ENCODE measurements around the gene PLEKHM3. TPM values are rescaled to one million over a fixed set of nuclear protein-coding genes. Genes with fewer than 3 reads are reported as not detected.

PLEKHM3 gene
- total RNA-seq, 2 donors from 2014 or later: 8.8 to 9.2 TPM

- Mint-ChIP-seq H3K27ac (no peak overlapping the region), H3K4me3 (no peak overlapping the region), H3K9me3 (peaks cover 0 to 4% of the 10 kb centered on the region in 2 donors), H3K27me3 (ENCODE audit: low read depth) (peaks cover 13% of the 10 kb centered on the region), H3K4me1 (ENCODE audit: low read depth) (no peaks in the 10 kb centered on the region), H3K36me3 (ENCODE audit: insufficient read depth in 2 of 2) (no peaks in the 10 kb centered on the region)
- DNase-seq: no peak
- ATAC-seq (replicated peaks in 1 of 2): no peak
Observed at GRCh38 chr2:208047840-208048239, 22.5 kb upstream of the PLEKHM3 start.

- H3K27me3 Mint-ChIP-seq (ENCODE audit: low read depth): peaks cover 9% of the 10 kb centered on the region
- H3K36me3 Mint-ChIP-seq (ENCODE audit: insufficient read depth in 2 of 2): no peaks in the 10 kb centered on the region
- H3K4me3 Mint-ChIP-seq: no peak overlapping the region
- ATAC-seq (replicated peaks in 1 of 2): no peak
- no peaks in the 10 kb centered on the region for H3K4me1 Mint-ChIP-seq (ENCODE audit: low read depth)
- no peak for DNase-seq
- peaks cover 0 to 4% of the 10 kb centered on the region in 2 donors for H3K9me3 Mint-ChIP-seq
- H3K27ac Mint-ChIP-seq: no peak overlapping the region
Observed at GRCh38 chr2:208046686-208047085, 21.4 kb upstream of the PLEKHM3 start.

GRCh38 chr2:208042450-208042849, 17.1 kb upstream of the PLEKHM3 start:
- no peaks in the 10 kb centered on the region for H3K36me3 Mint-ChIP-seq (ENCODE audit: insufficient read depth in 2 of 2)
- ATAC-seq (replicated peaks in 1 of 2) (no peak), DNase-seq (no peak)
- H3K9me3 Mint-ChIP-seq: no peaks in the 10 kb centered on the region
- H3K27me3 Mint-ChIP-seq (ENCODE audit: low read depth): no peaks in the 10 kb centered on the region
- no peak overlapping the region for H3K27ac Mint-ChIP-seq
- H3K4me3 Mint-ChIP-seq: no peak overlapping the region
- H3K4me1 Mint-ChIP-seq (ENCODE audit: low read depth): peaks cover 7% of the 10 kb centered on the region

- no peak for ATAC-seq (replicated peaks in 1 of 2)
- Mint-ChIP-seq H3K27me3 (ENCODE audit: low read depth) (no peaks in the 10 kb centered on the region), H3K27ac (no peak overlapping the region), H3K9me3 (no peaks in the 10 kb centered on the region), H3K4me3 (no peak overlapping the region), H3K4me1 (ENCODE audit: low read depth) (peaks cover 7% of the 10 kb centered on the region), H3K36me3 (ENCODE audit: insufficient read depth in 2 of 2) (no peaks in the 10 kb centered on the region)
- DNase-seq: no peak
Observed at GRCh38 chr2:208042041-208042440, 16.7 kb upstream of the PLEKHM3 start.

- Mint-ChIP-seq H3K4me3 (no peak overlapping the region), H3K9me3 (no peaks in the 10 kb centered on the region), H3K4me1 (ENCODE audit: low read depth) (peaks cover 7% of the 10 kb centered on the region), H3K27ac (no peak overlapping the region), H3K27me3 (ENCODE audit: low read depth) (no peaks in the 10 kb centered on the region), H3K36me3 (ENCODE audit: insufficient read depth in 2 of 2) (no peaks in the 10 kb centered on the region)
- ATAC-seq (replicated peaks in 1 of 2) (peak; percentile 90 to 96), DNase-seq (peak; percentile 82 to 83)
Observed at GRCh38 chr2:208040199-208041171, 15.2 kb upstream of the PLEKHM3 start.

- Mint-ChIP-seq H3K9me3 (no peaks in the 10 kb centered on the region), H3K4me3 (no peak overlapping the region), H3K36me3 (ENCODE audit: insufficient read depth in 2 of 2) (no peaks in the 10 kb centered on the region), H3K27me3 (ENCODE audit: low read depth) (no peaks in the 10 kb centered on the region), H3K27ac (no peak overlapping the region), H3K4me1 (ENCODE audit: low read depth) (peaks cover 7% of the 10 kb centered on the region)
- DNase-seq (no peak), ATAC-seq (replicated peaks in 1 of 2) (no peak)
Observed at GRCh38 chr2:208039376-208040110, 14.2 kb upstream of the PLEKHM3 start.

- Mint-ChIP-seq H3K36me3 (ENCODE audit: insufficient read depth in 2 of 2) (no peaks in the 10 kb centered on the region), H3K9me3 (no peaks in the 10 kb centered on the region), H3K27ac (no peak overlapping the region), H3K4me1 (ENCODE audit: low read depth) (peaks cover 11% of the 10 kb centered on the region), H3K27me3 (ENCODE audit: low read depth) (no peaks in the 10 kb centered on the region), H3K4me3 (no peak overlapping the region)
- DNase-seq (no peak), ATAC-seq (replicated peaks in 1 of 2) (no peak)
Observed at GRCh38 chr2:208037564-208038487, 12.5 kb upstream of the PLEKHM3 start.

GRCh38 chr2:208036357-208036756, 11.0 kb upstream of the PLEKHM3 start:
- Mint-ChIP-seq H3K27me3 (ENCODE audit: low read depth) (peaks cover 7% of the 10 kb centered on the region), H3K27ac (no peak overlapping the region), H3K4me3 (no peak overlapping the region), H3K36me3 (ENCODE audit: insufficient read depth in 2 of 2) (no peaks in the 10 kb centered on the region), H3K9me3 (no peaks in the 10 kb centered on the region), H3K4me1 (ENCODE audit: low read depth) (peaks cover 11% of the 10 kb centered on the region)
- DNase-seq: no peak
- ATAC-seq (replicated peaks in 1 of 2): no peak

- no peak overlapping the region for H3K4me3 Mint-ChIP-seq
Observed at GRCh38 chr2:208034503-208035140, 9.3 kb upstream of the PLEKHM3 start.

GRCh38 chr2:208033701-208034502, 8.6 kb upstream of the PLEKHM3 start:
- no peak overlapping the region for H3K4me3 Mint-ChIP-seq
- no peak overlapping the region for H3K27ac Mint-ChIP-seq
- H3K36me3 Mint-ChIP-seq (ENCODE audit: insufficient read depth in 2 of 2): no peaks in the 10 kb centered on the region
- no peaks in the 10 kb centered on the region for H3K9me3 Mint-ChIP-seq
- ATAC-seq (replicated peaks in 1 of 2) (peak; percentile 92 to 94), DNase-seq (peak; percentile 44 to 52)
- peaks cover 7% of the 10 kb centered on the region for H3K27me3 Mint-ChIP-seq (ENCODE audit: low read depth)
- peaks cover 5% of the 10 kb centered on the region for H3K4me1 Mint-ChIP-seq (ENCODE audit: low read depth)

More at GRCh38 chr2:208034503-208035140, 9.3 kb upstream of the PLEKHM3 start:
- peaks cover 7% of the 10 kb centered on the region for H3K27me3 Mint-ChIP-seq (ENCODE audit: low read depth)
- H3K27ac Mint-ChIP-seq: no peak overlapping the region
- no peaks in the 10 kb centered on the region for H3K9me3 Mint-ChIP-seq
- ATAC-seq (replicated peaks in 1 of 2) (no peak), DNase-seq (no peak)
- peaks cover 5% of the 10 kb centered on the region for H3K4me1 Mint-ChIP-seq (ENCODE audit: low read depth)
- H3K36me3 Mint-ChIP-seq (ENCODE audit: insufficient read depth in 2 of 2): no peaks in the 10 kb centered on the region

GRCh38 chr2:208031608-208032019, 6.3 kb upstream of the PLEKHM3 start:
- Mint-ChIP-seq H3K27ac (no peak overlapping the region), H3K36me3 (ENCODE audit: insufficient read depth in 2 of 2) (no peaks in the 10 kb centered on the region), H3K4me1 (ENCODE audit: low read depth) (peaks cover 5% of the 10 kb centered on the region), H3K9me3 (no peaks in the 10 kb centered on the region), H3K4me3 (no peak overlapping the region), H3K27me3 (ENCODE audit: low read depth) (peaks cover 7% of the 10 kb centered on the region)
- ATAC-seq (replicated peaks in 1 of 2): no peak
- no peak for DNase-seq

Measured in activated T-cell treated with anti-CD3 and anti-CD28 coated beads, Interleukin-2, amount 50 U/mL, for 72 hours (primary cell).